Myocyte (in vitro differentiated cells): ENCODE measurements around the gene CATSPERD. TPM values are rescaled to one million over a fixed set of nuclear protein-coding genes. Genes with fewer than 3 reads are reported as not detected.

Experiments
- DNase-seq: peaks from one replicate; pipeline ENCODE4 v3.0.0-alpha.2; 2012; ENCODE audit warnings: low read depth
- polyA plus RNA-seq: library from polyadenylated mRNA; unstranded; fragments of >200 nt; gene quantifications from one replicate; pipeline ENCODE4 v1.2.1, GENCODE V29; 2012; ENCODE audit warnings: missing spikeins
- total RNA-seq: library from RNA; depleted of rRNA; stranded (reverse); fragments of >200 nt; gene quantifications from 2 replicates; pipeline ENCODE4 v1.2.3, GENCODE V29; 2014

The CATSPERD gene, protein sequence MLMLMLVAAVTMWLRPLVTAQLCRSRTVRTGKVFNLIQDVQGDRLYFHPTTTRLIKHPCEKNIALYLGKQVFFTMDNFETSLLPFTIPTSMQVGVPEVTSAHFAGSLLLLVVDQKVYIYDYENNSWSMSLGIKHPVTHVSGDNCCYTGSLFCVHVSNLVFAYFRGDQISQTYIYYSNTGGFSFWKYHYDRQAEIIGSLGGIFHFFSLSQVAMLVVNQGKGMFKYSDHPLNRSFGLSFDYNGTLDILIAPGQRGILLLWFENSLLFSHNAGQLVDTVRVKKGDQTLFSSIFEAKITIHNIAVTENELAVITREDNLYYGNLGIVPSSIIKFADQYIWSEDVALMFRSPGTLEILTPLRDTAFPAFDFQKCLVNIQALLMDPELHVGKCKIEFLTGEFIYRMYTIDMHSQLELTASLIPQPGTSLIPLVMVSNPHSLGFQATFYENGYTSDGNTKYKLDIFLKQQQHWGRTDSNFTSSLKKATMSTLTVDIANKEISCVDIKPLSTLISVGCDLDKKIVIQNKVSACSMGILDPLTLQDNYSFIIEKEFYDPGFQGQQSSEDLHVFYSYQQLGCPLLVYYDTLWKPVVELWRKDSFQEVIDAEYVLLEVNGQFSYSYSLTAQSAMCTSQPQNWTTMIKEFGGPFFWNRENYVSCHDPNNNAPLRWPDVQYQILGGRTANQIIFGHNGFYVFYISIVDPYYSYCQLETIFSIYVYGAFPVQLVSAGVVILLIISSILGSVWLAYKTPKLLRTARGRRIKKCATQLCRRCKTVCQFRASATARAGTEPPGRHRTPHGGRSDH
- total RNA-seq, result not detected in 2 replicates
- not detected for polyA plus RNA-seq

DNA sequence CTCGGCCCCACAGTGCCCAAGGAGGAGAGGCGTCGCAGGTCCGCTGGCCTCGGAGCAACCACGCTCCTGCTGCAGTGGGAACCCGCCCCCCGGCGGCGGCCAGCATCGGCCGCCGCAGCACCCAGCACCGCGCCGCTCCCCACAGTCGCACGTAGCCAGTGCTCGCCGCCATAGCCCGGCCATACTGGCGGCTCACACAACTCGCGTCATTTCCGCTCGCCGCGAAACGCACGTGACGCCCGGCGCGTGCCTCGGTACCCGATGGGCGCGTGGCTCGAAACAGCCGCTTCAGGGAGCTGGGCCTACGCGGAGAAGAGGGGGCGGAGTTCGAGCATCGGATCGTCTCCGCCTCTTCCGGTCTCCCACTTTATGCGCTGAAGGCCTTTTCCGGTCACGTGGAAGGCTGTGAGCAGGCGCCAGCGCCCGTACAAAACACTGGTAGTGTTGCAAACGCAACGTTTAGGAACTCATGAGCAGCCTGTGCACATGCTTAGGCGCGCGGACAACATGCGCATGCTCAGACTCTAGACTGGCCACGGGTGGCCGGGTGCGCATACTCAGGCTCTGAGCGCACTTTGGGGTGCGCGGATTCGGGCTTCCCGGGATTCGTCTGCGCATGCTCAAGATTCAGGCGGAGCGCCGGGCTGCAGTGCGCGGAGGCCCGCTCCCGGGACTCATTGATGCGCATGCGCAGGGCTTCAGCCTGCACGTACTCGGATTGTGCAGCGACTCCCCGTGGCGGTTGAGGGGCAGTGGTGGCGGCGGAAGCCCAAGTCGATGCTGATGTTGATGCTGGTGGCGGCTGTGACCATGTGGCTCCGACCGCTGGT lies at the start of gene CATSPERD, which contains the start of gene LONP1:
CATSPERD (plus strand) TSS at position 677 of the 830 bp plus-strand sequence; CDS start at position 778, 101 bp downstream.
LONP1 (minus strand) TSS at position 186 of the 830 bp plus-strand sequence; CDS start at position 172, 14 bp downstream.
- DNase-seq, result peak; percentile 99

DNA sequence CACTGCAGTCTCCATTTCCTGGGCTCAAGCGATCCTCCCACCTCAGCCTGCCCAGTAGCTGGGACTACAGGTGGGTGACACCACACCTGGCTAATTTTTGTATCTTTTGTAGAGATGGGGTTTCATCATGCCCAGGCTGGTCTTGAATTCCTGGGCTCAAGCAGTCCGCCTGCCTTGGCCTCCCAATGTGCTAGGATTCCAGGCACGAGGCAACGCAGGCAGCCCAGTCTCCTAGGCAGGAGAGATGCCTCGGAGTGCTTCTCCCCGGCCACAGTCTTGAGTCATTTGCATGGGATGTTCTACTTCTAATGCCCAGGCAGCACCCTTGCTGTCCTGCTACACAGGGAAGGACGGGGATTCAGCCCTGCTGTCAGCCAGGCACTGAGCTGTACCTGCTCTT lies 48.8 kb upstream of the CATSPERD start:
- DNase-seq, result no peak

DNA sequence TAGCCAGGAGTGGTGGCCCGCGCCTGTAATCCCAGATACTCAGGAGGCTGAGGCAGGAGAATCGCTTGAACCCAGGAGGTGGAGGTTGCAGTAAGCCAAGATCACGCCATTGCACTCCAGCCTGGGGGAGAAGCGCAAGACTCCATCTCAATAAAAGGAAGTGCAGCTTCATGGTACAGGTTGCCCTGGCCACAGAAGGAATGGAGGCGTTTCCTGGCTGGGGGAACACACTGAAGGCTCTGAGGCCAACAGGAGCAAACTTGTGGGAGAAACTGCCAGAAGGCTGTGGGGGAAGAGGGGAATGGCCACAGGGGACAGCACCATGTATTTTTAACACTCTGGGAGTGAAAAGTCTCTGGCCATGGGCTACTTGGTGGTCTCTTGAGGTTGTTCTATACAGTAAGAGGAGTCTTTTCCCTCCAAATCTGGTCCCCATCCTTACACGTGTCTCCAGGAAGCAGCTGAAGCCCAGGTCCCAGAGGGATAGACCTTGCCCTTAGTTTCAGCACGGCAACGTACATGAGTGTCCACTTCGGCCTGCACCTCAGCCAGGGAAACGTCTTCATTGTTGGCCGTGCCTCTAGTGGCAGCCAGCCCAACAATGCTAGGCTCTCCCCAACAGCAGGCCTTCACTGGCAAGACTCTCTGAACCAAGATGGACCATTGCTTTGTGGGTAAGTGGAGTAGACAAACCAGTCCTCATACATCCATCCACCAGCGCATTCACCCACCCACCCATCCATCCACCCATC lies 47.6 kb upstream of the CATSPERD start:
- DNase-seq, result no peak

DNA sequence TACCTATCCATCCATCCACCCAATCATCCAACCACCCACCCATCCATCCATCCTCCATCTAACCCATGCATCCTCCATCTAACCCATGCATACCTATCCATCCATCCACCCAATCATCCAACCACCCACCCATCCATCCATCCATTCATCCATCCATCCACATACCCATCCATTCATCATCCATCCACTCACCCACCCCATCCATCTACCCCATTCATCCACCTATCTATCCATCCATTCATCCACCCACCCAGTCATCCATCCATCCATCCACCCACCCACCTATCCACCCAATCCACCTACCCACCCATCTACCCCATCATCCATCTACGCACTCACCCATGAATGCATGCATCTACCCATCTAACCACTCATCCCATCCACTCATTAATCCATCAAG lies 46.7 kb upstream of the CATSPERD start:
- no peak for DNase-seq

DNA sequence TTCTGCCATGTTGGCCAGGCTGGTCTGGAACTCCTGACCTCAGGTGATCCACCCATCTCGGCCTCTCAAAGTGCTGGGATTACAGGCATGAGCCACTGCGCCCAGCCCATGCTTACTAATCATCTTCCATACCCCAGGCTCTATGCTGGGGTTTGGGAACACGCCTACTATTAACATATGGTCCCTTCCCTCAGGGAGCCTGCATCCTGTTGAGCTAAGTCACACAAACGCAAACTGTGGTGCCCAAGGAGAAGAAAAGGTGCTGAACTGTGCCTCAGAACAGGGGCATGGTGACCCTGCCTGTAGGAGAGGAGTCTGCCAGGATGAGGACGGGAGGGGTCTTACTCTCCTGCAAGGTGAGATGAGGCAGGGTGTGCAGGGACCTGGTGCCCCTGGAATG lies 45.7 kb upstream of the CATSPERD start:
- no peak for DNase-seq

DNA sequence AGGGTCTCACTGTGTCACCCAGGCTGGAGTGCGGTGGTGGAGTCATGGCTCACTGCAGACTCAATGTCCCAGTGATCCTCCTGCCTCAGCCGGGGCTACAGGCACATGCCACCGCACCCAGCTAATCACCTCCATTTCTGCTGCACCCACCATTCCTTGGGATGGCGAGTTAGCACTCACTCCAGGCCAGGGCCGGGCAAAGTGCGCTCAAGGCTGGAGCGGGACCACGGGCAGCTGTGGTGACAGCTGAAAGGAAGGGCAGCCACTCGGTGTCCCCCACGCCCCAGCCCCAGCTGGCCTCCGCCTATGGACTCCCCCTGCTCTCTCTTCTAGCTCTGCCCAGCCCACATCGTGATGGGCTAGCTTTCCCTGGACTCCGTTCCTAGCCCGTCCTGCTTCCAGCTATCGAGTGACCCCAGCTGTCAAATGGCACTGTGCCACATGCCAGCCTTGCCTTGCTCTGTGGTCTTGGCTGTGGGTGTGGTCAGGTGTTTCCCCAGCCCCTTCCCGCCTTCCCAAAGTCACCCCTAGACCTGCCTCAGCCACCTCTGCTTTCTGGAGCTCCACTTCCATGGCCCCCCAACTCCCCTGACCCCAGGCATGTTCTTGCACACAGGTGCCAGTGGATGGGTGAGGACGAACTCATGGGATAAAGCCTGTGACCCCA lies 44.2 kb upstream of the CATSPERD start:
- peak; percentile 99 for DNase-seq

DNA sequence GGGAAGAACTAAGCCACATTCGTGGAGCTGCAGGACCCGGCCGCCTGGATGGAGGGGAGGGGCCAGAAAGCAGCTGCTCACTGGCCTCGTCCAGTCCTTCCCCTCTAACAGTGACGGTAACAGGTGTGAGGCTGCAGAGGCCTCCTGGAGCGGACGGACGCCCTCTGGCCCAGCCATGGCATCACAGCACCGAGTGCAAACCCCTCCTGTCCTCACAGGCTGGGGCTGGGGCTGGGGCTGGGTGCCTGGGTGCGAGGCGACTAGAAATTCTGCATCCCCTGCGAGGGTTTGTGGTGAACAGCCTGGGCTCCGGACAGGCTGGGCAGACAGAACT lies 43.7 kb upstream of the CATSPERD start:
- DNase-seq, result peak; percentile 96

DNA sequence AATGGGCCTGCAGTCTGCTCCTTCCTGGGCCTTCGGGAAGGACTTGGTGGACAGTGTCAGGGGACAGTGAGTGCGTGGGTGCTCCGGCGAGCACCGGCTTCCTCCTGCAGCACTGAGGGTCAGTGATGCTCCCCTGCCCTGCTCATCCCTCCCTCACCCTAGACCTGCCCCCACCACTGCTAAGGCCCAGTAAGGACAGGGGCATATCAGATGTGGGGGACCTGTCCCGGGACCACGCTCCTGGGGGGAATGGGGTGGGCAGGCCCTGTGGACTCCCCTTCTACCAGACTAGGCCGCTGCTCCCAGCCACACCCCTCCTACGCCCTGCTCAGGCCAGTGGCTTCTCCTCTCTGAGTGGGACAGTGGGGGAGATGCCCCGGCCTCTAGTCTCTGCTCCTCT lies 43.3 kb upstream of the CATSPERD start:
- DNase-seq, result no peak

DNA sequence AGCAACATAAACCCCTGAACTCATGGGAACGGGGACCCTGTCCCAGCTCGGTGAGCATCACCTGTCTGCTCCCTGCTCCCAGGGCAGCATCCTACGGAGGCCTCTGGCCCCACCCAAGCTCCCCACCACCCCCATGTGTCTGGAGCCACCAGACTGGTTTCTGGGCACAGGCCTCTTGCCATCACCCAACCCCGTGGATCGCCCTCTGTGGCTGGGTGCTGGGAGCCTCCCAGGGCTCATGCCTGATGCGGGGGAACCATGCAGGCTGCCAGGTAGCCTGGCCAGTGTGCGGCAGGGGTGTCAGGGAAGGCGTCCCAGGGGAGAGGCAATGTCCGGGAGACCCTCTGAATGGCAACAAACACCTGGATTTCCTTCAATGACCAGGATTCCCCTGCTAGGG lies 42.9 kb upstream of the CATSPERD start:
- DNase-seq, result no peak

DNA sequence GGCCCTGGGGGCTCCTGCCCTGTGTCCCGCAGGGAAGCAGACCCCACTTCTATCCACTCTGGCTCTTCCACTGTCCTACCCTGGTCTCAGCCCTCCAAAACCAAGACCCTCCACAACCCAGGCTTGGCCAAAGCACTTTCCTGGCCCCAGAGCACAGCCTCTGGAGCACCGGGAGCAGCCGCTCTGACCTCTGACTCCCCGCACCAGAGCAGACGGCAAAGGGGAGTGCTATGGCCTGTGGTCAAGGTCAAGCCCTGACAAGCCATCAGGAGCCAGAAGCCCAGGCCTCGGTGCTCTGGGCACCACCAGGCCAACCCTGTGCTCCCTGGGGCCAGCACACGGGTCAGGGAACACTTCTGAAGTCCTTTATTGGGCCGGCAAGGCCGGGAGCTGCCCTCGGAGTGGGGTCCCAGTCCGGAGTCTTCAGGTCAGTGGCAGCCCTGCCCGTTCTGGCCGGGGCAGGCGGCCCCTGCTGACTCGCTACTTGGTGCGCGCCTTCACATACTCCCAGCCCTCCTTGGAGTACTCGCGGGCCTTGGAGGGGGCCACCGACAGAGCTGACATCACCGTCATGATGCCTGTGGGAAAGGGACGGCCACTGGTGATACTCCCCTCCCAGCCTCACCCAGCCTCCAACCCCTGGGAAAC lies 42.2 kb upstream of the CATSPERD start:
- no peak for DNase-seq

DNA sequence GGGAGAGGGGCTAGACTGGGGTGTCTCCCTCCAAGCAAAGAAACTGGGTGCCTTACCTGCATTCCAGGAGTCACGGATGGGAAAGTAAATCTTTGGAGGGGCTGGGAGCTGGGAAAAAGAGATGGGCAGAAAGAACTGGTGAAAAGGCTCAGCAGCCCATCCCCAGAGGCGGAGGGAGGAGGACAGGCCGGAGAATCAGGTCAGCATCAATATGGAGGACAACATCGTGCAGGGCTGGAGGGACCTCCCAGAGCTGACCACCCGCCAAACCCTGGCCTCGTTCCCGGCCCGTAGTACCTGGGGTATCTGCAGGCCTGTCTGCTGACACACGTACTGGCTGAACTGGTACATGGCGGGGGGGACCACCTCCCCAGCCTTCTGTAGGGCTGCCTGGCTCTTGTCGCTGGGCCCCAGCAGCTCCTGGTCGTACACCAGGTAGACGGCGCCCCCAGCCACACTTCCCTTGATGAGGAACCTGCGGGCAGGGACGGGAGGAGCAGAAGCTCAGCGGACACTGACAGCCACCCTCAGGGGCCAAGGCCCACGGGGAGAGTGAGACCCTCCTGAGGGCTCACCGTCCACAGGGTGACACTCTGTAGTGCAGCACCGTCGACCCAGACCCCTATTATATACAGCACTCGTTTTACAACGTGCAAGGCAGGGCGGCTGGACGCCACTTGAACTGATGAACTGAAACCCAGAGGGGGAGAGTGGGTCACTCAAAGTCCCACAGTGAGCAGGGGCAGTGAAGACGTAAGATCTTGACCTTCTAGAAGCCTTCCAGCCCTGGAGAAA lies 41.0 kb upstream of the CATSPERD start:
- DNase-seq, result no peak

DNA sequence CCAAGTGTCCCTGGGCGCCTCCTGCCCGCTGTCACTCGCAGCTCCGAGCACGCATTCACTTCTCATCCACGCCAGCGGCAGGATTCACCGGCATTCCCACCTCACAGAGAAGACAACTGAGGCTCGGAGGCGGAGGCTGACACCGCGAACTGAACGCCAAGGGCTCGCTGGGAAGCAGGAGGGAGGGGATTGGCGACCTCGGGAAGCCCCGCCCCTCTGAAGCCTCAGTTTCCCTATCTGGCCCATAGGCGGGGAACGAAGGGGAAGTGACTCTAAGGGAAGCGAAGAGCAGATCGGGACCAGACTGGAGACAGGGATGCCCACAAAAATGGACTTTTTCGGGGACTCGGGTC lies 40.4 kb upstream of the CATSPERD start:
- DNase-seq, result peak; percentile 73

DNA sequence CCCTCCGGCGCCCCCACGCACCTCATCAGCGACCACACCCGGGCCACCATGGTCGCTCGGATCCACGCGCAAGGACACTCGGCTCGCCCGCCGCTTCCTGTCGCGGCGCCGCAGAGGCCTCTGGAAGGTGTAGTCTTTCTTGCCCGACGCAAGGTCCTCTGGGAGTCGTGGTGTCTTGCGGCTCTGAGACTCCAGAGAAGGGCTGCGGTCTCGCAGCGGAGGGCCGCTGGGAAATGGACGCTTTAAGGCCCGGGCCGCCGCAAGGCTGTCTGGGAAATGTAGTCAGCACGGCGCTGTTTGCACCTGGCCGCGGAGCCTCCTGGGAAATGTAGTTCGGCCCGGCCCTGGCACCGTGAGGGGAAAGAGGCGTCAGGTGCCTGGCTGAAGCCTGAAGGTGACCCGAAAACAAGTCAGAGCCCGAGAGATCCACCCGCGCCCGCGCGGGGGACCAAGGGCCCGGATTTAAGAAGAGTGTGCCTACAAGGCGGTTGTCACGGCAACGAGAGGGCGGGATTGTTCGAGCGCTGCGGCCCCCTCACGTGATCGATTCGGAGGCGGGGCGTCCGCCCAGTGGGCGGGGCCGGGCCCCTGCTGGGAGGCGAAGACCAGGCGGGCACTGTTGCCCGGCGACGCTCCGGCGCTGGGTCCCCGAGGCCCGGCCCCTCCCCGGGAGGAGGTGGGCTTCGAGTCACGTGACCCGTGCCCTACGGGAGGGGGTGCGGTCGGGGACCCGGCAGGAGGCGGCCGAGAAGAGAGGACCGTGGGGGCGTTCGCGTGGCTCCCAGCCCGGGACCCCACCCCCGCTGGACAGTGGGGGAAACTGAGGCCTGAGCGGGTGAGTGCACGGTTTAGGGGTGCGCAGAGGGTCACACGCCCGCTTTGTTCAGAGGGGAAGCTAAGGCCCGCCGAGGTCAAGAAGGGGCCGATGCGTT lies 39.7 kb upstream of the CATSPERD start, which contains the start of the genes HSD11B1L and MICOS13:
HSD11B1L (plus strand) TSS at position 591 of the 932 bp plus-strand sequence. CDS start 3,806 bp downstream, outside the sequence.
MICOS13 (minus strand) TSS at position 80 of the 932 bp plus-strand sequence; CDS start at position 50, 30 bp downstream.
- peak; percentile 100 for DNase-seq

DNA sequence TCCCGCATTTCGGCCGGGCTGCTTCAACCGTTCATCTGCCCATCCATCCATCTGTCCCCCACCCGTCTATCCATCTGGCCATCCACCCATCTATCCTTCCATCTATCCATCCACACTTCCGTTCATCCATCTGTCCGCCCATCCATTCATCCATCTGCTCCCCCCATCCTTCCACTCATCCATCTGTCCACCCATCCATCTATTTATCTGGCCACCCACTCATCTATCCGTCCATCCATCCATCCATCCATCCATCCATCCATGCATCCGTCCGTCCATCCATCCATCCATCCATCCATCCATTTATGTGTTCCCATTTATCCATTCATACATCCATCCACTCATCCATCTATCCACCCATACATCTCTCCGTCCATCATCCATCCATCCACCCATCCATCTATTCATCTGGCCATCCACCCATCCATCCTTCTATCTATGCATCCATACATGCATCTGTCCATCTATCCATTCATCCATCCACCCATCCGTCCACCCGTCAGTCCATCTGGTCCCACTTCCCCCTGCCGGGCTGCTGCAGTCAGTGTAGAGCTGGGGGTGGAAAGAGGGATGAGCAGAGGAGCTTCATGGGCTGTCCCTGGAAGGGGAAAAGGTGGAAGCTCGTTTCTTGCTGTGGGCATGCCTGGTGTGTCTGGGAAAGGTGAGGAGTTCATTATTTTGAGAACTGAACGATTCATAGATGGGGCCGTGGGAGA lies 38.9 kb upstream of the CATSPERD start:
- DNase-seq, result no peak

DNA sequence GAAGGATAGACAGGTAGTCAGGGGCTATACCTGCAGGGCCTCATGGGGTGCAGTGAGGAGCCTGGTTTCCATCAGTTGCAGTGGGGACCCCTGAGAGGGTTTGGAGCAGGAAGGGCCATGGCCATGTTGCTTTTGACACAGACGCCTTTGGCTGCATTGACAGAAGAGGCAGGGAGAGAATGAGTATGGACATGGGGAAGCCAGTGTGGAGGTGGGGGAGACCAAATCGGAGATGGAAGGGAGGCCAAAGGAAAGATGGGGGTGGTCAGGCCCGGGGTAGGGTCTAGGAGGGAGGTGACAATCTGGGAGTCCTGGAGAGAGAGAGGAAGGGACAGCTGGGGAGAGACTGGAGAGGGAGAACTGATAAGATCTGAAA lies 38.3 kb upstream of the CATSPERD start:
- no peak for DNase-seq

DNA sequence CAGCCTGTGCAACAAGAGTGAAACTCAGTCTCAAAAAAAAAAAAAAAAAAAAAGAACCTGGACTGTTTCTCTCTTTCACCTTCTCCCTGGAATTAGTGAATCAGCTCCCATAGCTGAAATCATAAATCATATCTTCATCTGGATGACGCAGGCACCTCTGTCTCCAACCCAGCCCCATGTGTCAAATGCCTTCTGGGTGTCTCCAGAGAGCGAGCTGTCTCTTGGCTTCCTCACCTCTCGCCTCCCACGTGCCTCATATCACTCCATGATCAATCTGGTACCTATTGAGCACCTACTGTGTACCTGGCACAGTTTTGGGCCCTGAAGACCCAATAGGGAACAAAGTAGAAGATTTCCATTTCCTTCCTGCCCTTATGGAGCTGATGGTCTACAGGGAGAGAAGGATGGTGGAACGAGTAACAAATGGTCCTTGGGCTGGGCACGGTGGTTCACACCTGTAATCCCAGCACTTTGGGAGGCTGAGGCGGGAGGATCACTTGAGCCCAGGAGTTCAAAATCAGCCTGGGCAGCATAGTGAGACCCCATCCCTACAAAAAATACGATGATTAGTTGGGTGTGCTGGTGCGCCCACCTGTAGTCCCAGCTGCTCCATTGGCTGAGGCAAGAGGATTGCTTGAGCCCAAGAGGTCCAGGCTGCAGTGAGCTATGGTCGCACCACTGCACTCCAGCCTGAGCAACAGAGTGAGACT lies 37.1 kb upstream of the CATSPERD start:
- no peak for DNase-seq
